Activated T-helper 2 cell treated with anti-CD3 and anti-CD28 coated beads, Interferon-gamma antibody, Interleukin-2, Interleukin-4, amounts not matched to agents 10 μg/mL and 5 μg/mL and 100 μg/mL, durations not matched to agents 14 hours and 24 hours and 36 hours (primary cell): ENCODE results near the gene OR52R1. TPM values are rescaled to one million over a fixed set of nuclear protein-coding genes. Genes with fewer than 3 reads are reported as not detected.
"Not testable (repeated sequence)": the region's sequence is repeated elsewhere in the genome, so short reads cannot be mapped to it uniquely, and the experiment has no call there.

Source experiments
- DNase-seq: peaks from one replicate; pipeline ENCODE4 v3.0.0; 2021; ENCODE audit warnings: low spot score
- H3K27ac Mint-ChIP-seq: one replicate; pipeline ENCODE4 v1.8.0; 2021; ENCODE audit warnings: mixed read lengths
- H3K27me3 Mint-ChIP-seq: one replicate; pipeline ENCODE4 v1.8.0; 2021; ENCODE audit warnings: low read depth, mixed read lengths
- H3K36me3 Mint-ChIP-seq: one replicate; pipeline ENCODE4 v1.8.0; 2021; ENCODE audit warnings: low read depth, mixed read lengths
- H3K4me1 Mint-ChIP-seq: one replicate; pipeline ENCODE4 v1.8.0; 2021; ENCODE audit warnings: low read depth, mixed read lengths
- H3K4me3 Mint-ChIP-seq: one replicate; pipeline ENCODE4 v1.8.0; 2021; ENCODE audit warnings: low read depth, mild to moderate bottlenecking, moderate library complexity, mixed read lengths
- H3K9me3 Mint-ChIP-seq: one replicate; pipeline ENCODE4 v1.8.0; 2021; ENCODE audit warnings: mixed read lengths
- intact Hi-C: fragments of 100-400 bp; cut with micrococcal nuclease; formaldehyde crosslinking; loops from one replicate; pipeline ENCODE4 v1.15.1; 2023
- total RNA-seq: library from RNA; stranded (reverse); gene quantifications from 2 replicates; pipeline ENCODE4 v1.2.3, GENCODE V29; 2022

The OR52R1 gene
- total RNA-seq: not detected in 2 replicates

DNA sequence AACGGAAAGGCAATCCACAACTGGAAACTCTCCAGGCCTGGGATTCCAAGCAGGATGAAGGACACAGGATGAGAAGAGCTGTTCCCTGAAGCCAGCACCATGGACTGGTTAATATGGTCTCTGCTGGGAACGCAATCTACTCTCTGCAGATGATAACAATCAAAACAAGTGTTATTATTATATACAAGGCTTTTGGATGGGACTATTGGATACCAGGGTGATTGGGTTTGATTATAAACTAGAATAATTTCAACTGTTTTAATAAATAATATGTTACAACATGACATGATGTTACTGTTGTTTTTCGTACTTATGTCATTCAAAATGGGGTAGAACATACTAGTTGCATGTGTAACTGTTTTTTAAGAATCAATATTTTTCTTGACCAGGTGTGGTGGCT is at the start of gene OR52R1:
Gene OR52R1, minus strand, starts transcription at position 101 of the 400 bp plus-strand sequence. Its CDS starts 0 bp downstream, at position 101.
- H3K27me3 Mint-ChIP-seq: no peaks in the 10 kb centered on the region
- no peaks in the 10 kb centered on the region for H3K4me1 Mint-ChIP-seq
- H3K27ac Mint-ChIP-seq: no peak within 1 kb of the TSS
- intact Hi-C loops: no loop called here
- no peak within 1 kb of the TSS for H3K4me3 Mint-ChIP-seq
- no peaks in the 10 kb centered on the region for H3K9me3 Mint-ChIP-seq
- no peak for DNase-seq
- H3K36me3 Mint-ChIP-seq: no peaks in the 10 kb centered on the region

DNA sequence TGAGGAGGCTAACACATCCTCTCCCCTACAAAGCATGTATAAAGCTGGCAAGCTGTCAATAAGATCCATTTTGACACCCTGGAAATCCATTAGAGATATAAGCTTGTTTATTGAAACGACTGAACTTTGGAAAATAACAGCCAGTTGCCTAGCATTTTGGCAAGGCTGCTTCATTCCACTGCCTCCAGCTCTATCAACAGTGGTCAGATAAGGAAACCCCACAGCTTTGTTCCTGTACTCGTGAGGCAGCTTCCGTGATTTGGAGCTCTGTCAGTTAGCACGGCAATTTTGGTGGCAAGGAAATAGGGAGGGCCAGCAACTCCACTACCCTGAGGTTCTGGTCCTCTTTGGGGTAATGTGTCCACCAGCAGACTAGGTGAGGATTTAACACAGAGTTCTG is 46.9 kb upstream of the OR52R1 start:
- Mint-ChIP-seq H3K4me1 (no peaks in the 10 kb centered on the region), H3K27ac (no peak overlapping the region), H3K4me3 (no peak overlapping the region), H3K9me3 (no peaks in the 10 kb centered on the region), H3K27me3 (no peaks in the 10 kb centered on the region), H3K36me3 (no peaks in the 10 kb centered on the region)
- DNase-seq: no peak
- intact Hi-C loops: no loop called here

DNA sequence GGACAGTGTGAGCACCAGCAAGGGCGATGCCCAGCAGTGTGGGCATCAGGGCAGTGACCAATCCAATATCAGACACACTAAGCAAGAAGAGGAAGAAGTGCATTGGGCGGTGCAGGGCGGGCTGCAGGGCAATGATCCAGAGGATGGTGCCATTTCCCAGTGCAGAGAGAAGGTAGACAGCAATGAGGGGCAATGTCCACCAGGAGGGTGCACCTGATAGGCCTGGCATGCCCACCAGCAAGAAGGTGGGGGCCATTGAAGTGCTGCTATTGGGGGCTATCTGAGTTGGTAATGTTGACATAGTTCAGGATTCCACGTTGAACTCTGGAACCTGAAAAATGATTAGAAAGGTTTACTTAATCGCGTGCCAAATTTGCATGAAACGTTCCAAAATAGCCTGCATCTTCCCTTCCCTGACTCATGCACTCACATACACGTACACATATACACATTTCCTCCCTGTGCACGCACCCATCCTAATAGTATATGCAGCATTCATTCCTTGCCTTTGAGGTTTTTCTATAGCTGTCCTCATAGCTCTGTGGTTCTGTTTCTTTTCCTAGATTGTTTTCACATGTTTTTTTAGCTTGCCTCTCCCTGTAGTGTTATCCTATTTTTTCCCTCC is 44.8 kb upstream of the OR52R1 start, which contains the start of gene OR51S1:
Gene OR51S1, minus strand, starts transcription at position 301 of the 625 bp plus-strand sequence. Its CDS starts 0 bp downstream, at position 301.
- Mint-ChIP-seq H3K9me3 (no peaks in the 10 kb centered on the region), H3K36me3 (no peaks in the 10 kb centered on the region), H3K4me3 (no peak within 1 kb of the TSS), H3K4me1 (no peaks in the 10 kb centered on the region), H3K27ac (no peak within 1 kb of the TSS), H3K27me3 (no peaks in the 10 kb centered on the region)
- intact Hi-C loops: no loop called here
- no peak for DNase-seq

DNA sequence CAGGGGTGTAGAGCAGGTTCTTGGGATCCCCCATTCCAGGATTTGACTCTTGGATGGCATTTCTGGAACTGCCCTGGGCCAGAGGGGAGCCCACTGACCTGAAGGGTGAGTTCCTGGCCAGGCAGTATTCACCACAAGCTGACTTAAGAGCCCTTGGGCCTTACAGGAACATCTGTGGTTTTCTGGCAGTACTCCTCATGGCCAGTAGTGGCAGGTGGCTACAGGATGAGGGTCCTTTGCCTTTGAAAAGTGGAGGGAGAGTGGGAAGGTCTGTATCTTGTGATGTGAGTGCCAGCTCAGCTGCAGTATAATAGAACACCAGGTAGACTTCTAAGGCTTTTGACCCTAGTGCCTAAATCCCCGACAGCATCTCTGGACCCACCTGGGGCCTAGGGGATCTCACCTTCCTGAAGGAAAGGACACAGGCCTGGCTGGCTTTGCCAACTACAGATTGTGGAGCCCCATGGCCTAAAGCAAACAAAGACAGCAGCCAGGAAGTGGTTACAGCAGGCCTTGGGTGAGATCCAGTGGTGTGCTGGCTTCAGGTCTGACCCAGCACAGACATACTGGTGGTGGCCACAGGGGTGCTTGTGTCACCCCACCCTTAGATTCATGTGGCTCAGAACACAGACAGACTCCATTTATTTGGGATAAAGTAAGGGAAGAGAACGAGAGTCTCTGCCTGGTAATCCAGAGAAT is 35.8 kb upstream of the OR52R1 start:
- intact Hi-C loops: no loop called here

DNA sequence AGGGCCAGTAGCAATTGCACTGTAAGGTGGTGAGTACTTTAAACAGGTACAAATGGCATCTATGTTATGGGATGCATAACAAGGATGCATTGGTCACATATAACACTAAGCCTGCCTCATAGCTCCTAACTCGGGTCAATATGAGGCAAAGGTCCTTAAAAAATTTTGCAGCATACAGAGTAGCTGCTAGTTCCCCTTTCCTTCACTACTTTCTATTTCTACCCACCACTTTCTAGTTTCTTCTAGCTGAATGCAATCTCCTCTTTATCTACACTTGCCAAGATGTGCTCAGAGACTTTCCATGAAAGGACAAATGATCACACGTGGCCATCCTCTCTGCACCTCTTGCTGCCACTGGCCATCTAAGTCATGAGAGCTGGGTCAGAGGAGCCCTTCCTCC is 26.7 kb upstream of the OR52R1 start:
- intact Hi-C loops: no loop called here
- Mint-ChIP-seq H3K4me1 (no peaks in the 10 kb centered on the region), H3K36me3 (no peaks in the 10 kb centered on the region), H3K27me3 (no peaks in the 10 kb centered on the region), H3K27ac (no peak overlapping the region), H3K9me3 (no peaks in the 10 kb centered on the region), H3K4me3 (no peak overlapping the region)
- no peak for DNase-seq

More for the DNA sequence above, 35.8 kb upstream of the OR52R1 start:
- DNase-seq: no peak
- no peaks in the 10 kb centered on the region for H3K36me3 Mint-ChIP-seq
- no peaks in the 10 kb centered on the region for H3K27me3 Mint-ChIP-seq
- H3K9me3 Mint-ChIP-seq: no peaks in the 10 kb centered on the region
- no peaks in the 10 kb centered on the region for H3K4me1 Mint-ChIP-seq
- no peak overlapping the region for H3K27ac Mint-ChIP-seq
- no peak overlapping the region for H3K4me3 Mint-ChIP-seq

DNA sequence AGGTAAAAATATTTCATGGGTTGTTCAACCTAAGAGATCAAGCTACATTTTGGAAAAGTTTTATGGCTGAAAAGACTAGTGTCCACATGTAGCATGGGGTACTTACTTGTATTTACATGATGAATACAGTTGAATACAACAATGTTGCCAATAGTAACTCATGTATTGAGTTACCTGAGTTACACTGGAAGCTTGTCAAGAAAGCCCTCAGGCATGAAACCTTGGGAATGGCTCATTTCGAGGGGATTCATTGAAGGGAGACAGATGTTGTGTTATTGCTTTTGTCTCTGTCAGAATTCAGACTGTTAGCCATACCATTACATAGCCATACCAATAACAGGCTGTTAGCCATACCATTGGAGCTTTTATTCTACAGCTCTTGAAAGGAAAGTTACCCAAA is 26.2 kb upstream of the OR52R1 start:
- no peaks in the 10 kb centered on the region for H3K36me3 Mint-ChIP-seq
- H3K4me1 Mint-ChIP-seq: no peaks in the 10 kb centered on the region
- intact Hi-C loops: no loop called here
- H3K27me3 Mint-ChIP-seq: no peaks in the 10 kb centered on the region
- DNase-seq: no peak
- H3K4me3 Mint-ChIP-seq: no peak overlapping the region
- no peak overlapping the region for H3K27ac Mint-ChIP-seq
- no peaks in the 10 kb centered on the region for H3K9me3 Mint-ChIP-seq

DNA sequence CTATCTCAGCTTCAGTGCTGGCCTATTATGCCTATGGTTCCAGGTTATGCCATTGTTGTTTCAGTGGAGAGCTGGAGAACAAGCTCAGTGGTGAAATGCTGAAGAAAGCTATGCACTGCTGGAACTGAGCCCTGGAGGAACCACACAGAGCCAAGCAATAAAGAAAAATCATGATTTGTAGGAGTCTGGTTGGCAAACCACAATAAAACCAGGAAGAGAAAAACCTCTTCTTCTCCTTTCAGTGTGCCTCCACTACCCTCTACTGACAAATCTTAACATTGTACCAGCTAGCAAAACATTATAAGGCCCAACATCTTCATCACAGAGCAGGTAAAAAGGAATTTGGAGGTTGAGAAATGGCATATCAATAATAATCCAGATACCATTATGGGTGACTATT is 22.2 kb upstream of the OR52R1 start:
- no peaks in the 10 kb centered on the region for H3K36me3 Mint-ChIP-seq

DNA sequence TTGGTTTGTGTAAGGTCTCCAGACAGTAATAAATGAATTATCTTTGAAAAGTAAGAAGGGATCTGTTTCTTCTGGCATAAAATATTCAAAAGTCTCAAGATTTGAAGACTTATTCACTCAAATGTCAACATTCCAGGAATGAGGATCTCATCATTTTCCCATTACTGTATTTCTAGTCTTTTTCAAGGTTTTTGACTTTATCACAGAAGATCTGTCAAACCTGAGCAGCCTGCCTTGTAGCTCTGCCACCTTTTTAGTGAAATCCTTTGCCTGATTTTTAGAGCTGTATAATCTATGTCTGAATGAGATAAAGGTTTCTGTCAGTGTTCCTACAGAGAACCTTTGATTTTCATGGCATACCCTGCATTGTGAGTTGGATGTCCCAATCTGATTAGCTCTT is 21.0 kb upstream of the OR52R1 start:
- no peaks in the 10 kb centered on the region for H3K36me3 Mint-ChIP-seq

More for the DNA sequence above, 22.2 kb upstream of the OR52R1 start:
- no peaks in the 10 kb centered on the region for H3K9me3 Mint-ChIP-seq
- no peak overlapping the region for H3K27ac Mint-ChIP-seq
- DNase-seq: no peak
- H3K4me1 Mint-ChIP-seq: no peaks in the 10 kb centered on the region
- no peaks in the 10 kb centered on the region for H3K27me3 Mint-ChIP-seq
- no peak overlapping the region for H3K4me3 Mint-ChIP-seq
- intact Hi-C loops: no loop called here

DNA sequence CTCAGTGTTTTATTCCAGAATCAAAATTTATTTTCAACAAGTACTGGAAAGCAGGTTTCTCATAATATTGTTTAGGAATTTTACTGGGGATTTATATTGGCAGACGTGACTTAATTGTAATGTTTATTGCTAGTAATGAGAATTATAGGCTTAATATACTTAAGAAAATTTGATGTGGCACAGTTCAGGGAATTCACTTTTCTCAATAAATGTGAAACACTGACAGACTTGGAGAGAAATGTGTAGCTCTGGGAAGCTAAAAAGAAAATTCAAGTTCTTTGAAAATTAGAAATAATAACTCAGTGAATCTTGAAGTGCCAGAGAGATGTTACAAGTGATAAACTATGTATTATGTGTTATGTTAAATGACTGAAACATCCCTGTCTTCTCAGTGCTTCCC is 16.8 kb upstream of the OR52R1 start, which contains the start of gene OR51F2:
Gene OR51F2, plus strand, starts transcription at position 301 of the 400 bp plus-strand sequence. CDS start 101 bp downstream, outside the sequence.
- H3K9me3 Mint-ChIP-seq: no peaks in the 10 kb centered on the region
- no peaks in the 10 kb centered on the region for H3K4me1 Mint-ChIP-seq
- no peak within 1 kb of the TSS for H3K27ac Mint-ChIP-seq
- DNase-seq: no peak
- H3K36me3 Mint-ChIP-seq: no peaks in the 10 kb centered on the region
- intact Hi-C loops: no loop called here
- H3K27me3 Mint-ChIP-seq: no peaks in the 10 kb centered on the region
- H3K4me3 Mint-ChIP-seq: no peak within 1 kb of the TSS

More for the DNA sequence above, 21.0 kb upstream of the OR52R1 start:
- intact Hi-C loops: no loop called here
- no peak for DNase-seq
- Mint-ChIP-seq H3K4me3 (no peak overlapping the region), H3K27me3 (no peaks in the 10 kb centered on the region), H3K9me3 (no peaks in the 10 kb centered on the region), H3K27ac (no peak overlapping the region), H3K4me1 (no peaks in the 10 kb centered on the region)

DNA sequence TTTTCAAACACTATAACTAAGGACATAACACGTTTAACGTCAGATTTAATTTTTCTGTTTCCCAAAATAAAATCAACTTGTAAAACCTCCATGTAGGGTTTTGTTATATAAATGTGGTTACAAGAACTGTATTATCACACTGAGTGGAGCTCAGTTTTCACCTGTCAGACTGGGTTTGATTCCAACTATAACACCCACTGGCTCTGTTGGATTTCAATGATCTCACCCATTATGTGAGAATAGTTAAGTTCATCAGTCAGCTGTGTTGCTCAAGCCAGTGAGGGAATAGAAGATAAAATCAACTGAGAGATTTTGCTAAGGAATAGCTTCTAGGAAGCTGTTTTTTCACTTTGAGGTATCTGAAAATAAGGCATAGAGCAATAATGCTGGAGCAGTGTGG is 5.1 kb upstream of the OR52R1 start:
- Mint-ChIP-seq H3K36me3 (no peaks in the 10 kb centered on the region), H3K9me3 (no peaks in the 10 kb centered on the region), H3K4me1 (no peaks in the 10 kb centered on the region), H3K4me3 (no peak overlapping the region), H3K27me3 (no peaks in the 10 kb centered on the region), H3K27ac (no peak overlapping the region)
- intact Hi-C loops: no loop called here
- no peak for DNase-seq

DNA sequence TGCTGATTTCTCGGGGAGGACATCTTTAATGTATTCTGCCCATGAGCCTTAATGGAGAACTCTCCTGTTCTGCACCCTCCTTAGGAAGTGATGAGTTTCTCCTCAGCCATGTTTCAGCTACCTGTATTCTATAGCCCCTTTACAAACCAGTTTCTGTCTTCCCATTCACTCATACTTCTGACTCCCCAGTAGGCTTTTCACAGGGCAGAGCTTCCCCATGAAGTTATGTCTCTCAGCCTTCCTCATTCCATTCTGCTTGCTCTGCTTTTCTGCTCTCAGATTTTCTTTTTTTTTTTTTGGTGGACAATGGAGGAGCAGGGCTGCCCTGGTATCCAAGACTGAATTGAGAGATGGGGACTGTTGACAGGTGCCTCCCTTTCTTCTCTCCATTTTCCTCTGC is 4.3 kb upstream of the OR52R1 start:
- H3K36me3 Mint-ChIP-seq: no peaks in the 10 kb centered on the region
- no peak for DNase-seq
- H3K4me1 Mint-ChIP-seq: no peaks in the 10 kb centered on the region
- H3K27me3 Mint-ChIP-seq: no peaks in the 10 kb centered on the region
- no peaks in the 10 kb centered on the region for H3K9me3 Mint-ChIP-seq
- no peak overlapping the region for H3K4me3 Mint-ChIP-seq
- intact Hi-C loops: no loop called here
- H3K27ac Mint-ChIP-seq: no peak overlapping the region

DNA sequence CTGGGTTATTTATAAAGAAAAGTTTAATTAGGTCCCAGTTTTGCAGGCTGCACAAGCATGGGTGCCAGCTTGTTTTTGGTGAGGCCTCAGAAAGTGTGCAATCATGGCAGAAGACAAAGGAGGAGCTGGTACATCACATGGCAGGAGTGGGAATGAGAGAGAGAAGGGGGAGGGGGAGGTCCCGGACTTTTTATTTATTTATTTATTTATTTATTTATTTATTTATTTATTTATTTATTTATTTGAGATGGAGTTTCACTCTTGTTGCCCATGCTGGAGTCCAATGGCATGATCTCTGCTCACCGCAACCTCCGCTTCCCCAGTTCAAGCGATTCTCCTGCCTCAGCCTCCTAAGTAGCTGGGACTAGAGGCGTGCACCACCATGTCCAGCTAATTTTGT is 2.9 kb downstream of the OR52R1 start:
- DNase-seq, H3K4me3 Mint-ChIP-seq, H3K27ac Mint-ChIP-seq, H3K4me1 Mint-ChIP-seq, H3K9me3 Mint-ChIP-seq, H3K36me3 Mint-ChIP-seq, intact Hi-C loops, H3K27me3 Mint-ChIP-seq: not testable (repeated sequence)

DNA sequence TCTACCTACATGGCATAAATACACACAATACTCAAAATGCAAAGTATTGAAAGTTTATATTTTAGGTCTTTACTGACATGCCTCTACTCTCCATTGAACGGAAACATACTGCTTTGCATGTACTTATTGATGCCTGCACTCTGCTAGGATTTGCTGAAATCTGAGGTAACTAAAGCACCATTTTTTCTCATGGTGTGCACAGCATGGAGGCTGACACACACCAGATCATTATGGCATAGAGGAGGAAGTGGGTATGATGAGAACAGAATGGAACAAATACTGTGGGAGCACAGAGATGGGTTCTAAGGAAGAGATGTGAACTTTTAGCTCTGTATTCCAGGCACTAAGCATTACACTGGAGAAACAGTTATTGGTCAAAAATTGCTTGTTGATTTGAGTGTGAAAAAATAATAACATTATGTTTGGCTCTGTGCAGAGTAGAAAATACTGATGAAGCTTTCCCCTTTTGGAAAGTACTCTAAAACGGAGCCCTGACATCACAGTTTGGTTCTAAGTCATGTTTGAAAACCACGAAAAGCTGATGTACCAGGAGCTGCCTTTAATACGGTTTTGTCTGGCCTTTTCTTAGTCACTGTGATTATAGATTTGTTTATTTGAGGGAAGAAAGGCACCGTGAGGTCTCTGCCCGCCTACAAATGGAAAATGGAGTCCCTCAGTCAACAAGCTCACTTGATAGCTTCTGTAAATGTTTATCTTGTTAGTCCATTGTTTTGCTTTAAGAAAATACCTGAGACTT is 5.6 kb downstream of the OR52R1 start:
- DNase-seq: no peak
- Mint-ChIP-seq H3K36me3 (no peaks in the 10 kb centered on the region), H3K27me3 (no peaks in the 10 kb centered on the region), H3K4me1 (no peaks in the 10 kb centered on the region), H3K27ac (no peak overlapping the region), H3K9me3 (no peaks in the 10 kb centered on the region), H3K4me3 (no peak overlapping the region)
- intact Hi-C loops: no loop called here
